Measurements from ENCODE around the gene STXBP2.
A peak's percentile ranks its signal among the peaks of the same experiment; 100 is the strongest.

GRCh38 chr19:7658219-7658686 lies 21.3 kb downstream of the STXBP2 start:
- TF ChIP-seq POLR2AphosphoS5 (IDR thresholded peaks at IDR 0.05; ENCODE audit: low read depth, low read length) (no peak), POLR2A (IDR thresholded peaks at IDR 0.05; ENCODE audit: low read depth, low read length) (peak; percentile 43; the same call in 1 of the 2 replicates), TAF1 (IDR thresholded peaks at IDR 0.05; ENCODE audit: borderline replicate concordance, low read depth, low read length) (no peak)
